ENCODE data around the gene PPP2R3A.

The PPP2R3A gene

DNA sequence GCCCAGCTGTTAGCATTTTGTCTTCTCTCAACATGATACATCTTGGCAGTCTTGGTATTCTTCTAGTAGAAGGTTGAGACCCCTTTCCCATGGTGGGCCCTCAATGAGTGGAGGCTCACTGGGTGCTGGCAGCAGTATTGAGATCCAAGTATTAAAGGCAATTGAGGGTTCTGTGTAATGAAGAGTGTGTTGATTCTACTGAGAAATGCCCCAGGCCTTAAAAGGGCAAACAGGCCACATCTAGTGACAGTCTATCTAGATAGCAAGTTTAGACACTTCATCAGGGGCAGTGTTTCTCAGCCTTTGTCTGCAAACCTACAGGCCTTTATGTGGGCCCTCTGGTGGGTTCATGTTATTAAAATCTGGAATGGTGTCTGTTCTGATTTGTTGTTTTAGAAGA lies 9.5 kb downstream of the PPP2R3A start:
- no peak for DNase-seq

DNA sequence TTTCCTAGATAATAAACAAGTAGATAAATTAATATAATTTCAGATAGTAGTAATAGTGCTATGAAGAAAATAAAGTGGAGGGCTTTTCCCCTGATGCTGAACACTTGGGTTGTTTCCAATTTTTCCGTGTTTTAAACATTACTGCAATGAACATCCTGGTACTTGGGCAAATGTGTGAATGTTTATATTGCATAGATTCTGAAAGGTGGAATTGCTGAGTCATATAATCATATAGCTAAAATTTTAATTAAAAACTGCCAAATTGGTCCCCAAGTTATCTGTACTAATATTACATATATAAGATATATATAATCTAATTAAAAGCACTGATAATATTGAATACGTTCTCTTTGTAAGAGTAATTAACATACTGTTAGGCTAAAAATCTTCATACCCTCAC lies 10.0 kb downstream of the PPP2R3A start:
- no peak for DNase-seq

DNA sequence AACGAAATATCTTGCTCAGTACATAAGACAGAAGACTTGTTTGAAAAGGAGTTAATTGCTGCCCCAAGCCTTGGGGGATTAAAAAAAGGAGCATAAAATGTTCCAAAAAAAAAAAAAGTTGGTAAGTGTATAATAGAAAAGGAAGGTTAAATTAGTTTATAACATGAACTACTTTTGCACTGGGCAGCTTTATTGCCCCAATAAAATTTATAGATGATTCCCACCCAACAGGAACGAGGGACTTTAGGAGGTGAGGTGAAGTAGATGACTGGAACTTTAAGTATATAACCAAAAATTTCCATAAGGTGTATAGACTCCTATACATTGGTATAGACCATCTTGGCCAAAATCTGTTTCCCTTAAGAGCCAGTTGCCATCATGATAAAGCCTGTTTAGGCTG lies 14.8 kb downstream of the PPP2R3A start:
- no peak for DNase-seq

DNA sequence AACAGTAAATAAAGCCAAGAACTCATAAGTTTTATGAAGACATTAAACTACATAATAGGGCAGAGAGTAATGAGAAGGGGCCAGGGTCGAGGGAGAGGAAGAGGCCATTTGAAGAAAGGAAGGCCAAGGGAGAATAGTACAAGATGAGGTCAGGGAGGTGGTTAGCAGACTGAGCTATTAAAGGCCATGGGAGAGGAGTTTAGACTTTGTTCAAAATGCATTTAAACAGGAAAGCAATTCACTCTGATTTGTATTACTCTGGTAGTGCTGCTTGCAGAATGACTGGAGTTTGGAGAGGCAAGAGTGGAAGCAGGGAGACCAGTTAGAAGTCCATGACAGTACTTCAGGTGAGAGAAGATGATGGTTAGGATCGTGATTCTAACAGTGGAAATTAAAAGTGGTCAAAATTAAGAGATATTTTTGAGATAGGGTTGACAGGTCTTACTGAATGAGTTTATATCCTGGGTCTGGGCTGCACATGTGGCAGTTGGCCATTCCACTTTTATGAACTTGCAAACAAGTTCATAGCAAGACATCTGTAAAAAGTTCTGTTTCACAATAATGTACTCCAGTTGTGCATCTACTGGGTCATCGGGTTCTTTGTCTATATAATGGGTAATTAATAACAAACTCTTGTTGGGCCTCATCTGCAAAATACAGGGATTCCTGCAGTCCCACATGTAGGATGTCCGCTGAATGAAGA lies 16.3 kb downstream of the PPP2R3A start:
- no peak for DNase-seq

DNA sequence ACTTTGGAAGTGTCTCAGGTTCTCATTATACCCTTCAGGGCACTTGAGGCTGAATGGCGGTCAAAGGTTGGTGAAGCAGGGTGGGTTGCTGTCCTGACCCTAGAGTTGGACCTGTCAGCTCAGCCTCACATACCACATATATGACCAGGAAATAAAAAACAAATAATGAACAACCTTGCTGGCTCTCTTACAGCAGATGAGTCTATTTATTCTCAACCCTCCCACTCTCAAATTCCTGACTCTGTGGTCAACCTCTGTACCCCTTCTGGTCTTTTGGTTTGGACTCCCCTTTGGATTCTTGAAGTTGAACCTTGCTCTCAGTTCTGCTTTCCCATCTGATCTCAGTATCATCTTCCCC lies 16.9 kb downstream of the PPP2R3A start:
- DNase-seq, result no peak

DNA sequence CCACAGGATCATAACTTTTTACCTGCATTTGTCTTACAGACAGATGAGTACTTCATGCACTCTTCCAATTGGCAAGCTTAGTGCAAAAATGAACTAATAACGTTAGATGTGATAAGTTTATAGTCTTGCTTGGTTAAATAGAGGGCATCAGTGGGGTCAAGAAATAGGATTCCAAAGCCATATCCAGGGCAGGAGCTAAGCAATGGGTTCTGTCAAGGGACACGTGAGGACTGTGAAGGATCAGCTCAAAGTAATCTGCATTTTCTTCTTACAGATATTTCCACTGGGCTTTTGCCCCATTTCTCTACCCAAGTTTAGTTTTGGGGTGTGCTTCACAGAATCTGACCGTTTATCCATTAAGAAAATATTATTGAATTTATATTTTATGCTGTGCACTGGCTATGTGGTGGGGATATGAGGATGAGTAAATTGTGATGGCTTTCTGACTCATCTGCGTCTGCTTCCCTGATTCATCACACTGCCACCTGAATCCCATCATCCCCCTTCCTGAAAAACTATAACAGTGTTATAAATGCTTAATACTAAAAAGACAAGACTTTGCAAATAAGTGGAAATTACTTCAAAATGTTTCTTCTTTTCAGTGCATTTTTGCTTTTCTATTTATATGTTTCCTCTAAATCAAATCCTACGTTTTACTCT lies 17.5 kb downstream of the PPP2R3A start:
- DNase-seq, result no peak

DNA sequence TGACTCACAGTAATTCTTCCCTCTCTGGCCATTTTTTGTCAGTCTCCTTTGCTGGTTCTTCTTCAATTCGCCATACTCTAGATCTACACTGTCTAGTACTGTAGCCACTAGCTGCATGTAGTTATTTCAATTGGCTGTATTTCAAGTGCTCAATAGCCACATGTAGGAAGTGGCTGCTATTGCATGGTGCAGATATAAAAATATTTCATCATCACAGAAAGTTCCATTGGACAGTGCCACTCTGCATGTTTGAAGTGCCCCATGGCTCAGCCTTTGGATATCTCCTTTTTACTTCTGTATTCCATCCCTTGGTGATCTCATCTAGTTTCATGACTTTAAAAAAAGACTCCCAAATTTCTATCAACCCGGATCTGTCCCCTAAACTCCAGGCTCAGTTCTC lies 22.1 kb downstream of the PPP2R3A start:
- DNase-seq, result no peak

DNA sequence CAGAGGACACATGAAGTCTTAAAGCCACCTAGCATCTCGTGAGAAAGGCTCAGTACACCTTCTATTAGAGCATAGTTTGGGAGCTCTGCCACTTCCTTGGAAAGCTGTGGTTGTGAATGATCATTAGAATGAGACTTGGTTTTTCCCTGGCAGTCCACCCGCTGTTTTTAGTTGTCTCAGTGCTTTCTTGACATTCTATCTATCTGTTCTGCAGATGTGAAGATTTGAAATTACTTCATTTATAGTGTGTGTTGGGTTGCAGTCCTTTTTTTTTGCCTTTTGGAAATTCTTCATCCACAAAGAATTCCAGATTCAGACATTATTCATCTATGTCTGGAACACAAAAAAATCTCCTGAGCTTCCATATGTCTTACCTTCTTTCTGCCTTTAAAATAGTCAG lies 23.7 kb downstream of the PPP2R3A start:
- DNase-seq, result no peak

DNA sequence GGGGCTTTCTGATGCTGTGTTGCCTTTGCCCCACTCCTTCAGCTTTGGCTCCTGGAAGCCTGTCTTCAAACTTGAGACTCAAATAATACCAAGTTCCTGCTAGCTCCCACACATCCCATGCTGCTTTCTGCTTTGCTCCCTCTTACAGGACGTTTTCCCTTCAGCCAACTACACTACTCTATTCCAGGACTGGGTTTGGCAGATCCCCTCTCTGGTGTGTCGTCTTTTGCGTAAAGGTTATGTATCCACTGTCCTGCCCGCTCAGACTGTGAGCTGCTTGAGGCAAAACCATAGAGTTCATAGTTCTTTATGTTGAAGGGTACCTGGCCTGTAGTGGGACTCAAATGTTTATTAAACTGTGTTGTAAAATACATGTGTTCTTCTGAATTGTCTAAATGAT lies 25.4 kb downstream of the PPP2R3A start:
- no peak for DNase-seq

DNA sequence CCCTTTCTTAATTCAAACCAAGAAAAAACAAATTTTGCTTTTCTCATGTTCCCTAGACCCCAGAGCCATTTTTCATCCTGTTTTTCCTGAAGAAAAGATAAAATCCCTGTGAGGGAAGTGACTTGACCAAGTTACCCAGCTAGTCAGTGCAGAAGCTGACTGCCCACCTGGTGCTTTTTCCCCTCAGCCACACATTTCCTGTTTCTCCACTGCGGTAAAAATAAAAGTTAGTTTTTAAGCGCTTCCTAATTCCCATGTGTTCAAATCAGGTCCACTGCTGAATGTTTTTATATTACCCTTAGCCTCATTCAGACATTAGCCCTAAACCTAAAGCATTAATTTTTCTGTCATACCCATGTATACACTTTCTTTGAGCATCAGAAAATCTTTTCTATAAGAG lies 26.1 kb downstream of the PPP2R3A start:
- DNase-seq, result no peak

DNA sequence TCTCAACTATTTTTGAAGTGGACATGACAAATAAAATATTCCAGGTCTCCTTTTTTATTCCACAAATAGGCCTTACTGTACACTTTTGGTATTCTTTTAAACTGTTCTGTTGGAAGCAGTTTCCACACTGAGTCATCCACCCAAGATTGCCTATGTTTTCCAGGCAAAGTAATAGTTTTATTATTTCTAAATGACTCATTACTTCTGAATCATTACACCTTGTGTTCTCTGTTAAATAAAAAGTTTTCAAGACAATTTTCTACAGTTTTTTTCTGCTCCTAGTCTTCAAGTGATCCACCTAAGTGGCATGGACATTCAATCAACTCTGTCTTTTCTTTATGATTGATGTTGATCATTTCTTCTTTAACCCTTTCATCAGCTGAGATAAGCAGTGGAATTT lies 26.5 kb downstream of the PPP2R3A start:
- DNase-seq, result no peak

DNA sequence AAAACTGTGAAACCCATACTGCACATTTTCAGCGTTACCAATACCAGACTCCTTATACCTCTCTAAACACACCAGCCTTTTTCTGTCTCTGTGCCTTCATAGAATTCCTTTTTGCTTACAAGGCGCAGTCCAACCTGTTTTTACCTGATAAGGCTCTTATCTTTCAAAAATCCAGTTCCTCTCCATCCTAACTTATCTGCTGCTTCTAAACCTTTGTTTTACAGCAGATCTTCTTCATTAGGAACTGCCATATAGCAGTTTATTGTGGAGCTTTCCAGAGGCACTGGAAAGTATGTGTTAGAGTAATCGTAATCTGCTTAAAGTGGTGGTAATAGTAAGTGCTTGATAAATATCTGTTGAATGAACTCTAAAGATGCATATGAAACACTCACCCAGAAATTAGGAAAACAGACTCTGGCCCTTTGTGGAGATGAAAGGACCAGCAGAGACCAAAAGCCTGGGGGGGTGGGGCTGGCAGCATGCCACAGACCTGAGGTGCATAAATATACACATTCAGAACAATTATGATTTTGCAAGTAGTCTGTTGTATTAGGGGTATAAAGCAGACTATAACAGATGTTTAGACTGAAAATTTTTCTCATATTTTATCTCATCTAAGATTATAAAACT lies 29.3 kb downstream of the PPP2R3A start:
- no peak for DNase-seq

DNA sequence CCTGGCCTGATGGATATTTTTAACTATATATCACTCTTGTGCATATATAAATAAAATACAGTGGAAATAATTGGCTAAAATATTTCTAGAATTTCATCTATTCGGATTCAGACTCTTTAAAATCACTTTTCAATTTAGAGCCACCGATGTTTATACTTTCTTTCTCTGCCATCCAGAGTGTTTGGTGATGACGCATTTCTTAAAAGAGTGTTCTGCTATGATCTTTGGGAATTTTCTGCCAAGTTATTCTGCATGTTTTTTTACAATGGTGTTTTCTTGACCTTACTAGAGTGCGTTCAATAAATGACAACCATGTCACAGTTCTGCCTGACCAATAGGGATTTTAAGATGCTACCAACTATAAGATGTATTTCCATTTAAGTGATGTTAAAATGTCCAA lies 30.2 kb downstream of the PPP2R3A start:
- DNase-seq, result no peak

DNA sequence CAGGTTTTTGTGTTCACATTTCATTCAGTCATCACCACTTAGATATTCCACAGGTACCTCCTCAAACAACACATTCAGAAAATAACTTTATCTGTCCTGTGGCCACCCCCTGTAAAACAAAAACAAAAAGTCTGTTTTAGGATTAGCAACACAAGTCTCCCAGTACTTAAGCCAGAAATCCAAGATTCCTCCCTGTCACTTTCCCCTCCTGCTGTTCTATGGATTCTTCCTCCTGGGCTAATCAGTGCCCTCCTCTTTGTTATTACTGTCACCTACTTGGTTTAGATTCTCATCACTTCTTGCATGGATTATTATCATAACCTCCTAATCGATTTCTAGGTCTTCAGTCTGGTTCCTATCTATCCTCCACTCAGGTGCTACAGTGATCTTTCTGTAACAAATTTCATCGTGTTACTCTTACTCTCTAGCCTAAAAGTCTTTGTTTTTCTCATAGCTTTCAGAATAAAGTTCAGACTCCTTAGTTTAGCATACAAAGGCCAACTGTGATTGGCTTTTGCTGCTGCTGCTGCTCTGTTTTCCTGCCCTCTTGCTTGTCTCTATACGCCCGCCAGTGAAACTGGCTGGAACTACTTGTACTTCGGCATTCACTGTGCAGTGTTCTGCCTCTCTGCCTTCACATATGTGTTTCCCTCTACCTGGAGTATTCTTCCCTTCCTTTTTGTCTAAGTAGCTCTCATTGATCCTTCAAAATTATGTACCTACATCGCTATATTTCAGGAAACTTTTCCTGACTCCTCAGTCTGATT lies 32.2 kb downstream of the PPP2R3A start:
- no peak for DNase-seq

DNA sequence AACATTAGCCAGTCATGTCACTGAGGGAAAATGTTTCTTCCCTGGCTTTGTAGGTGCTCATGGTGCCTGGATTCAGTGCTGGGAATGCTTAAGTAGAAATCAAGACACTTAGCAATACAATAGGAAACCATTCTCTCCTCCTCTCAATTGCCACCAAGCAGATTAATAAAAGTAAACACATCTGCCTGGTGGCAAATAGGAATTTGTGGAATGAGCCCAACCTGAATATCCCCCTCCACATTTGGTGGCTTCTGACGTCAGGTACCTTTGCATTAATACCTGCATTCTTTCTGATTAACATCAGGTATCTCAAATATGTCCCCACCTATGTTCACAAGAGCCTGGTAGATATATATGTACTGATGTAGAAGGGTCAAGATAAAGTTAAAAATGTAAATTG lies 42.7 kb downstream of the PPP2R3A start:
- DNase-seq, result no peak

DNA sequence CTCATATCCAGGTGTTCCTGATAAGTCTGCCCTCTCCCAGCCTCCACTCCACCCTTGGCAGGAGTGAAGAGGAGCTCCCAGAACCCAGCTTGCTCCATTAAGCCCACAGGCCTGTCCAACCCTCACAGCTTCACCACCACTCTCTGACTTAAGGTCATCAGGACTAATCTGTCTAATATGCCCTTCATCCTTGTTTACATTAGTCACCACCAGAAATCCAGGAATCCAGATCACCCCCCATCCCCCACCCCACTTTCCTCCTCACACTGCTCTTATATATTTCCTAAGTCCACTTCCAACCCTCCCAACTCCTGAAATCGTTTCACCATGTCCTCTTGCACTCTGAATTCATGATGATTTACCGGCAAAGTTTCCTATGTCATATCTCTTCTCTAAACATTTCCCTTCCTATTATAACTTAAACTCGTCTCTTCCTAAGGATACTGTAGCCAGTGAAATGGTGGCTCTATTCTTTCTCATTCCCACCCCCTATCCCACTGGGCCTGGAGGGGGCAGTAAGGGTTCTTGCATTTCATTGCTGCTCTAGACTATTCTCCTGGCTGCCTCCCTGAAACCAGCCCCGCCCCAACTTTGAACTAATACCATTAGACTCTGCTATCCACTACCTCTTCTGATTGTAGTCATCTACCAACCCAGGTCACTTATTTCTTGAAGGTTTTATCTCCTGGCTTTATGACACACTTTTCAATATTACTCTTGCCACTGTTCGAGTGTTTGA lies 43.4 kb downstream of the PPP2R3A start:
- DNase-seq, result no peak

DNA sequence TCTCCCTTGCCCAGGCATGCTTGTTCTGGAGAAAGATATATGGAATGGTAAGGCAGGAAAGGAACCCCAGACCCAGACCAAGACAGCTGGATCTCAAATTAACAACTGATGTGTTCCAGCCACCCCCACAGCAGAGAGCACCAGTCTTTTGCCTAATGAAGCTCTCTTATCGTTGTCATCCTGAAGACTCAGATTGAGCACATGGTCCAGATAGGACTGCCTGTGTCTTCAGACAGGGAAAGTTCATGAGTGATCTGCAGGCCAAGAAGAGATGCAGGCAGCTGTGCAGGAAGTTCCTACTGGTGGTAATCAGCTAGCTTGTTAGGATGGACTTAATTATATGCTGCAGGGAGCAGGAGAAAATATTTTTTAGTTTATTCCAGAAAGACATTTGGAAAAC lies 53.3 kb downstream of the PPP2R3A start:
- DNase-seq, result no peak

DNA sequence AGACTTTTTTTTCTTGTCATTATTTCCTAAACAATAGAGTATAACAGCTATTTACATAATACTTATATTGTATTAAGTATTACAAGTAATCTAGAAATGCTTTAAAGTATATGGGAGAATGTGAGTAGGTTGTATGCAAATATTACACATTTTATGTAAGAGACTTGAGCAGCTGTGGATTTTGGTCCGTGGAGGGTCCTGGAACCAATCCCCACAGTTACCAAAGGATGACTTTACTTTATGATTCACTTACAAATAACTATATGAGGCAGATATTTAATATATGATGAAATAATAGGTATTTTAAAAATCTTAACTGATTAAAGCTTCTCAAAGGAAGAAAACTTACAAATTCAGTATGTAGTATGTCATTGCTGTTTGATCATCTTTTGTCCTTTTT lies 56.3 kb downstream of the PPP2R3A start:
- DNase-seq, result no peak

DNA sequence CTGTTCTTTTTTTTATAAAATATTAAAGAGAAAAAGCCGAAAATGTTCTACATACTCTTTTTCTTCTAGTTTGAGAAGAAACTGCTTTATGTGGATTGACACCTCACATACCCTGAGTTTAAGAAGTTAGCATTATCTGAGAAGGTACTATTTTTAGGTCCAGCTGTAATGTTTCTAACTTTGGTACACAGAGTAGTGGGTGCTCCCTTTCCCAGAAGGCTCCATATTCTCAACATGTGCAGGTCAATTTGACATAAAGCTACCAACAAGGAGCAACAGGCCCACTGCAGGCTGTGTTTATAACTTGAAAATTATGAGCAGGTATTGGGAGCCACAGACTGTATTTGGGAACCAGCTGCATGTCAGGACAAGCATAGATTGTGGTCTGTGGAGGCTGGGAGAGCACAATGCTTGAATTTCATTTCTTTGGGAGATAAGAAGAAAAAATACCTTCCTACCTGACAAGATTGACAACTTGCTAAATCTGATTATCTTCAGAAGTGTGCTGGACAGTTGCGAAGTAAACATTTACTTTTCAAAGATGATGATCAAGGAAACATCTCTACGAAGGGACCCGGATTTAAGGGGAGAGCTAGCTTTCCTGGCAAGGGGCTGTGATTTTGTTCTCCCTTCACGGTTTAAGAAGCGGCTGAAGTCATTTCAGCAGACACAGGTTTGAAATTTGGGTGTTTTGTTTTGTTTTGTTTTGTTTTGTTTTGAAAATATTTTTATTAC lies 57.2 kb downstream of the PPP2R3A start:
- no peak for DNase-seq

DNA sequence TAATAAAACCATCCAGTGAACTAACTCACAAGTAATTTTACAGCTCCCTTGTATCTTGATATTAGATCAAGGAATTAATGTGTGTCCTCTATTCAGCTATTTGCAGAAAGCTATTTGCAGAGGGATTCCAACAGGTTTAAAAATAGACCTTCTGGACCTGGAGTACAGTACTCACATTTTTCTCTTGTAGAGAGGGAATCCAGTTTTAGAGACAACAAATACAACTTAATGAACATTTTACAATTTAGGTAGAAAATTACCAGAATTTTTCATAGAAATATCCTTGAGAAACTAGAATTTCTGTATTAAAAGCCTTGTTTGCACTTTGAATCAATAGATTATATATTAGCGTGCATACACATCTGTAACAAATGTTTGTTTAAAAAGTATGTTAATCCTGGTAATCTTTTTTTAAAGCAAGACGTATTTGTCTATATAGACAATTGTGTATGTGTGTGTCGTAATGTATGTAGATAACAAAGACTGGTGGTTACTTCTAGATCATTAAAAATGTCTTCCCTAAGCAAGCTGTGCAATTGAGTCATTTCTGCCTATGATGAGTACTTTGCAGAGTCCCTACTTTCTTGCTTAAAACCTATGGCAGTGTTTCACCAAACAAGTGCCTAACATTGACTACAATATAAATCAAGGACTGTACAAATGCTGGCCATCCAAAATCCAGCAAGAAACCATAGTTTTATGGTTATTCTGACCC lies 57.9 kb downstream of the PPP2R3A start:
- no peak for DNase-seq

DNA sequence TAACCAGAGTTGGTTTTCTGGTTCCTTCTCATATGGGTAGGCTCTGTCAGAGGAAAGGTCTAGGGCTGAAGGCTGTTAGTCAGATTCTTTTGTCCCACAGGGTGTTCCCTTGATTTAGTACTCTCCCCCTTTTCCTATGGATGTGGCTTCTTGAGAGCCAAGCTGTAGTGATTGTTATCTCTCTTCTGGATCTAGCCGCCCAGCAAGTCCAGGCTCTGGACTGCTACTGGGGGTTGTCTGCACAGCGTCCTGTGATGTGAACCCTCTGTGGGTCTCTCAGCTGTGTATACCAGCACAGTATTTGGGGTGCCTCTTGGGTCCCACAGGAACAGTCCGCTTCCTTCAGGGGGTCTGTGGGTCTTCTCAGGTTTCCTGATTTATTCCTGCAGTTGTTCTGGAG lies 70.8 kb downstream of the PPP2R3A start:
- no peak for DNase-seq

DNA sequence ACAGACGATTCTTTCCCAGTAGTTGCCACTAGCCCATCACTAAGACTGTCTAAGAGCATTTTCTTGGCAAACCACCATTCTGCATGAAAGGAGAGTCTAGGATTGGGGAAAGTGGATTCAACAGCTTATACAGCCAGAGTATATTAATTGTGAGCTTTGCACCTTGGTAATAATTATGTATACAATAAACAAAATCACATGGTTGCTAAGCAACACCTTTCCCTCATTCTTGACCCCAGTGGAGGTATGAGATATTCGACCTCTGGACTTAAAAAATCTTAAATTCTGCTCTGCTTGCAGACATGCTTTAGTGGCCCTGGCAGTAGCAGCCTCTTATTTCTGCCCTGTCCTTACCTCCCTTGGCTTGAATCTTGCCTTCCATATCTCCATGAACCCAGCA lies 73.1 kb downstream of the PPP2R3A start:
- no peak for DNase-seq

All from NCI-H510A (cell line).